Measurements from ENCODE around the gene LATS1. TPM values are rescaled to one million over a fixed set of nuclear protein-coding genes. Genes with fewer than 3 reads are reported as not detected.

Gene LATS1
- polyA plus RNA-seq, 1 of the 3 experiments (the other 2 are of a cell fraction): 6.9 TPM

DNA sequence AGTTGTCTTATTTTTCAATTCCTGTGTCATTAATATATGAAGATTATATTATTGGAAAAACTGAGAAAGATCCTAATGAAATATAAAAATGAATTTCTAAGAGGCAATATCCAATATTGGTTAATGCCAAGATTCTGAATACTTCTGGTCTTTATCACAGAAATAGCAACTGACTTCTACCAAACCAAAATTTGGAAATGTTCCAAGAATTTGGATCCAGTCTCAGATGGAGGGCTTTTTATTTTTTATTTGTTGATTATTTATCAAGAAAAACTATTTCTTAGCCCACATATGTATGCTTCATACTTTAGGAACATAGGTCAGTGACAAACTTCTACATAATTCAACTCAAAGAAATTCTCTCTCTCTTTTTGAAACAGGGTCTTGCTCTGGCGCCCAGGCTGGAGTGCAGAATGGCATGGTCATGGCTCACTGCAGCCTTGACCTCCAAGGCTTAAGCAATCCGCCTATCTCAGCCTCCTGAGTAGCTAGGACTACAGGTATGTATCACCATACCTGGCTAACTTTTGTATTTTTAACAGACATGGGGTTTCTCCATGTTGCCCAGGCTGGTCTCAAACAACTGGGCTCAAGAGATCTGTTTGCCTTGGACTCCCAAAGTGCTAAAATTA, 15.3 kb upstream of the LATS1 start:
- CTCF ChIA-PET: interaction anchor here (1.0 to 5.5 kb wide), 2 partner anchors 9 to 13 kb away, joined by 3 to 16 read pairs; partner anchors contain the start of gene NUP43
- 100% methylated on average over 2 of the region's 2 CpGs for WGBS (ENCODE audit: low lambda C conversion rate)

DNA sequence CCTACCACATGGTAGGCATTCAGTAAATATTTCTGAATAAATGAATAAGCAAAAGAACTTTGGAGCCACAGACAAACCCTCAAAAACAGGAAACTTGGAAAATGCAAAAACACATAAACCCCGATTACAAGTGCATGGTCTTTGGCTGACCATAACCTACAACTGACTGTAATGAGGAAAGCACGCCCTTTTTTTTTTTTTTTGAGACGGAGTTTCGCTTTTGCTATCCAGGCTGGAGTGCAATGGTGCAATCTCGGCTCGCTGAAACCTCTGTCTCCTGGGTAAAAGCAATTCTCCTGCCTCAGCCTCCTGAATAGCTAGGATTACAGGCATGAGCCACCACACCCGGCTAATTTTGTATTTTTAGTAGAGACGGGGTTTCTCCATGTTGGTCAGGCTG, 11.9 kb upstream of the LATS1 start:
- Histone ChIP-seq H3K9me2 (no peaks in the 10 kb centered on the region), H3K4me3 (ENCODE audit: low read depth in 2 of 2, low read length in 1 of 2) (no peak overlapping the region), H2AFZ (ENCODE audit: low read depth) (no peak overlapping the region), H3K4me1 (ENCODE audit: control insufficient read depth in 1 of 2, insufficient read depth in 2 of 2, low read depth in 1 of 2, low read length in 1 of 2) (no peaks in the 10 kb centered on the region), H3K36me3 (replicated peaks in 1 of 2; ENCODE audit: control insufficient read depth in 1 of 2, insufficient read depth in 2 of 2, low read length in 1 of 2) (peaks cover 27 to 53% of the 10 kb centered on the region in 2 experiments), H3K27ac (ENCODE audit: low read depth in 2 of 2, low read length in 1 of 2) (no peak overlapping the region), H3K9me3 (no peaks in the 10 kb centered on the region), H3K9ac (no peak overlapping the region), H3K27me3 (ENCODE audit: insufficient read depth) (no peaks in the 10 kb centered on the region), H3K4me2 (no peak overlapping the region), H4K20me1 (ENCODE audit: insufficient read depth) (no peaks in the 10 kb centered on the region), H3F3A (replicated peaks; ENCODE audit: insufficient read depth) (peaks cover 5% of the 10 kb centered on the region), H3K79me2 (ENCODE audit: insufficient read depth) (no peaks in the 10 kb centered on the region)
- ChIA-PET CTCF (no interaction called here), POLR2A (no interaction called here)
- no peak for DNase-seq
- WGBS (ENCODE audit: low lambda C conversion rate): 93% methylated on average over 8 of the region's 8 CpGs
- TF ChIP-seq, protein P1, sequence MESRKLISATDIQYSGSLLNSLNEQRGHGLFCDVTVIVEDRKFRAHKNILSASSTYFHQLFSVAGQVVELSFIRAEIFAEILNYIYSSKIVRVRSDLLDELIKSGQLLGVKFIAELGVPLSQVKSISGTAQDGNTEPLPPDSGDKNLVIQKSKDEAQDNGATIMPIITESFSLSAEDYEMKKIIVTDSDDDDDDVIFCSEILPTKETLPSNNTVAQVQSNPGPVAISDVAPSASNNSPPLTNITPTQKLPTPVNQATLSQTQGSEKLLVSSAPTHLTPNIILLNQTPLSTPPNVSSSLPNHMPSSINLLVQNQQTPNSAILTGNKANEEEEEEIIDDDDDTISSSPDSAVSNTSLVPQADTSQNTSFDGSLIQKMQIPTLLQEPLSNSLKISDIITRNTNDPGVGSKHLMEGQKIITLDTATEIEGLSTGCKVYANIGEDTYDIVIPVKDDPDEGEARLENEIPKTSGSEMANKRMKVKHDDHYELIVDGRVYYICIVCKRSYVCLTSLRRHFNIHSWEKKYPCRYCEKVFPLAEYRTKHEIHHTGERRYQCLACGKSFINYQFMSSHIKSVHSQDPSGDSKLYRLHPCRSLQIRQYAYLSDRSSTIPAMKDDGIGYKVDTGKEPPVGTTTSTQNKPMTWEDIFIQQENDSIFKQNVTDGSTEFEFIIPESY (IDR thresholded peaks at IDR 0.05; ENCODE audit: borderline replicate concordance, low read depth): no peak
- no peak for TF ChIP-seq CHD2 (IDR thresholded peaks at IDR 0.05; ENCODE audit: low read length, partially characterized antibody)
- TF ChIP-seq TAF1 (IDR thresholded peaks at IDR 0.05; ENCODE audit: borderline replicate concordance, low read depth, low read length): no peak
- TF ChIP-seq, protein P2, sequence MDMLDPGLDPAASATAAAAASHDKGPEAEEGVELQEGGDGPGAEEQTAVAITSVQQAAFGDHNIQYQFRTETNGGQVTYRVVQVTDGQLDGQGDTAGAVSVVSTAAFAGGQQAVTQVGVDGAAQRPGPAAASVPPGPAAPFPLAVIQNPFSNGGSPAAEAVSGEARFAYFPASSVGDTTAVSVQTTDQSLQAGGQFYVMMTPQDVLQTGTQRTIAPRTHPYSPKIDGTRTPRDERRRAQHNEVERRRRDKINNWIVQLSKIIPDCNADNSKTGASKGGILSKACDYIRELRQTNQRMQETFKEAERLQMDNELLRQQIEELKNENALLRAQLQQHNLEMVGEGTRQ (IDR thresholded peaks at IDR 0.05; ENCODE audit: borderline replicate concordance, low read depth, low read length): no peak
- TF ChIP-seq, protein P3, sequence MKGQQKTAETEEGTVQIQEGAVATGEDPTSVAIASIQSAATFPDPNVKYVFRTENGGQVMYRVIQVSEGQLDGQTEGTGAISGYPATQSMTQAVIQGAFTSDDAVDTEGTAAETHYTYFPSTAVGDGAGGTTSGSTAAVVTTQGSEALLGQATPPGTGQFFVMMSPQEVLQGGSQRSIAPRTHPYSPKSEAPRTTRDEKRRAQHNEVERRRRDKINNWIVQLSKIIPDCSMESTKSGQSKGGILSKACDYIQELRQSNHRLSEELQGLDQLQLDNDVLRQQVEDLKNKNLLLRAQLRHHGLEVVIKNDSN (IDR thresholded peaks at IDR 0.05; ENCODE audit: borderline replicate concordance, low read depth): no peak
- no peak for TF ChIP-seq MEF2A (IDR thresholded peaks at IDR 0.05; ENCODE audit: borderline replicate concordance, low read depth)
- TF ChIP-seq GABPA (IDR thresholded peaks at IDR 0.05; ENCODE audit: low read depth): no peak
- no peak for TF ChIP-seq TCF12 (IDR thresholded peaks at IDR 0.05)
- TF ChIP-seq, protein P4, sequence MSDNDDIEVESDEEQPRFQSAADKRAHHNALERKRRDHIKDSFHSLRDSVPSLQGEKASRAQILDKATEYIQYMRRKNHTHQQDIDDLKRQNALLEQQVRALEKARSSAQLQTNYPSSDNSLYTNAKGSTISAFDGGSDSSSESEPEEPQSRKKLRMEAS (IDR thresholded peaks at IDR 0.05; ENCODE audit: low read depth): no peak
- TF ChIP-seq GATA2 (CRISPR knock-in tag; IDR thresholded peaks at IDR 0.05): no peak
- TF ChIP-seq NRF1 (IDR thresholded peaks at IDR 0.05; ENCODE audit: low read depth, low read length): no peak
- no peak for TF ChIP-seq FOXM1 (IDR thresholded peaks at IDR 0.05; ENCODE audit: low read depth)

More for the DNA sequence above, 15.3 kb upstream of the LATS1 start:
- Histone ChIP-seq H3K9me2 (no peaks in the 10 kb centered on the region), H3K79me2 (ENCODE audit: insufficient read depth) (no peaks in the 10 kb centered on the region), H3K9me3 (no peaks in the 10 kb centered on the region), H3K4me2 (no peak overlapping the region), H3F3A (replicated peaks; ENCODE audit: insufficient read depth) (peaks cover under 1% of the 10 kb centered on the region), H4K20me1 (ENCODE audit: insufficient read depth) (no peaks in the 10 kb centered on the region), H3K27me3 (ENCODE audit: insufficient read depth) (no peaks in the 10 kb centered on the region), H3K36me3 (replicated peaks in 1 of 2; ENCODE audit: control insufficient read depth in 1 of 2, insufficient read depth in 2 of 2, low read length in 1 of 2) (peaks cover 21 to 41% of the 10 kb centered on the region in 2 experiments), H2AFZ (ENCODE audit: low read depth) (no peak overlapping the region), H3K4me3 (ENCODE audit: low read depth in 2 of 2, low read length in 1 of 2) (no peak overlapping the region), H3K4me1 (ENCODE audit: control insufficient read depth in 1 of 2, insufficient read depth in 2 of 2, low read depth in 1 of 2, low read length in 1 of 2) (no peaks in the 10 kb centered on the region), H3K9ac (no peak overlapping the region), H3K27ac (ENCODE audit: low read depth in 2 of 2, low read length in 1 of 2) (no peak overlapping the region)
- POLR2A ChIA-PET: no interaction called here
- no peak for DNase-seq
- TF ChIP-seq, protein P4 (IDR thresholded peaks at IDR 0.05; ENCODE audit: low read depth): no peak
- TF ChIP-seq, protein P3 (IDR thresholded peaks at IDR 0.05; ENCODE audit: borderline replicate concordance, low read depth): no peak
- TF ChIP-seq, protein P5, sequence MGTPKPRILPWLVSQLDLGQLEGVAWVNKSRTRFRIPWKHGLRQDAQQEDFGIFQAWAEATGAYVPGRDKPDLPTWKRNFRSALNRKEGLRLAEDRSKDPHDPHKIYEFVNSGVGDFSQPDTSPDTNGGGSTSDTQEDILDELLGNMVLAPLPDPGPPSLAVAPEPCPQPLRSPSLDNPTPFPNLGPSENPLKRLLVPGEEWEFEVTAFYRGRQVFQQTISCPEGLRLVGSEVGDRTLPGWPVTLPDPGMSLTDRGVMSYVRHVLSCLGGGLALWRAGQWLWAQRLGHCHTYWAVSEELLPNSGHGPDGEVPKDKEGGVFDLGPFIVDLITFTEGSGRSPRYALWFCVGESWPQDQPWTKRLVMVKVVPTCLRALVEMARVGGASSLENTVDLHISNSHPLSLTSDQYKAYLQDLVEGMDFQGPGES (IDR thresholded peaks at IDR 0.05; ENCODE audit: low read depth, low read length): no peak
- TF ChIP-seq ELF1 (IDR thresholded peaks at IDR 0.05): no peak
- TF ChIP-seq MEF2A (IDR thresholded peaks at IDR 0.05; ENCODE audit: borderline replicate concordance, low read depth): no peak
- TF ChIP-seq RFX5 (IDR thresholded peaks at IDR 0.05; ENCODE audit: low read length): no peak
- no peak for TF ChIP-seq GATA2 (CRISPR knock-in tag; IDR thresholded peaks at IDR 0.05)
- TF ChIP-seq, protein P2 (IDR thresholded peaks at IDR 0.05; ENCODE audit: borderline replicate concordance, low read depth, low read length): no peak
- TF ChIP-seq TEAD4 (IDR thresholded peaks at IDR 0.05; ENCODE audit: borderline replicate concordance, insufficient read depth): no peak
- no peak for TF ChIP-seq CHD2 (IDR thresholded peaks at IDR 0.05; ENCODE audit: low read length, partially characterized antibody)
- no peak for TF ChIP-seq SIN3A (IDR thresholded peaks at IDR 0.05; ENCODE audit: borderline replicate concordance, low read depth, low read length)
- TF ChIP-seq FOXJ3 (CRISPR knock-in tag; IDR thresholded peaks at IDR 0.05): no peak
- no peak for TF ChIP-seq FOSL2 (IDR thresholded peaks at IDR 0.05; ENCODE audit: borderline replicate concordance, low read depth)

All from SK-N-SH (cell line).